SH-SY5Y (cell line): Measurements from ENCODE around the gene EPB41L4B.

Experiments used
- GATA2 ChIP-seq: IDR thresholded peaks from 2 replicates; pipeline ENCODE4 v1.6.1; 2011; ENCODE audit warnings: mild to moderate bottlenecking, low read depth, low read length
- GATA3 ChIP-seq: IDR thresholded peaks from 2 replicates; pipeline ENCODE4 v1.6.1; 2011; ENCODE audit warnings: low read depth, mild to moderate bottlenecking, low read length, moderate library complexity

- TF ChIP-seq GATA2 (no peak), GATA3 (no peak)
These were observed 24.0 kb upstream of the EPB41L4B start for GRCh38 chr9:109344866-109345265.
